GM19351 (cell line): ENCODE results near the gene SPATA16.
A peak's percentile ranks its signal among the peaks of the same experiment; 100 is the strongest.
"Not testable (repeated sequence)": the region's sequence is repeated elsewhere in the genome, so short reads cannot be mapped to it uniquely, and the experiment has no call there.

Experiments
- ATAC-seq: cut with Tn5 transposase; IDR thresholded peaks from one replicate; pipeline ENCODE4 v1.9.1; 2021; ENCODE audit warnings: mild to moderate bottlenecking, moderate library complexity; ENCODE audit not compliant: unreplicated experiment

SPATA16 gene

GRCh38 chr3:173064631-173065030 lies 76.4 kb downstream of the SPATA16 start:
- ATAC-seq = no peak

GRCh38 chr3:173058229-173058628 lies 82.8 kb downstream of the SPATA16 start:
- ATAC-seq = no peak

- peak; percentile 53 for ATAC-seq
These were observed 85.7 kb downstream of the SPATA16 start for GRCh38 chr3:173055228-173055933.

- no peak for ATAC-seq
These were observed 91.7 kb downstream of the SPATA16 start for GRCh38 chr3:173049360-173049759.

- ATAC-seq = no peak
These were observed 95.2 kb downstream of the SPATA16 start for GRCh38 chr3:173045770-173046382.

- ATAC-seq = no peak
These were observed 96.0 kb downstream of the SPATA16 start for GRCh38 chr3:173044998-173045397.

- ATAC-seq = no peak
These were observed 97.3 kb downstream of the SPATA16 start for GRCh38 chr3:173043757-173044156.

- no peak for ATAC-seq
These were observed 102.6 kb downstream of the SPATA16 start for GRCh38 chr3:173038484-173038871.

- ATAC-seq = no peak
These were observed 103.1 kb downstream of the SPATA16 start for GRCh38 chr3:173037840-173038483.

GRCh38 chr3:173030273-173030672 lies 110.8 kb downstream of the SPATA16 start:
- ATAC-seq = no peak

GRCh38 chr3:173028351-173028750 lies 112.7 kb downstream of the SPATA16 start:
- ATAC-seq = no peak

- ATAC-seq = no peak
These were observed 113.6 kb downstream of the SPATA16 start for GRCh38 chr3:173027429-173027828.

- no peak for ATAC-seq
These were observed 115.1 kb downstream of the SPATA16 start for GRCh38 chr3:173025941-173026340.

- no peak for ATAC-seq
These were observed 119.4 kb downstream of the SPATA16 start for GRCh38 chr3:173021547-173022185.

GRCh38 chr3:173020128-173020527 lies 120.9 kb downstream of the SPATA16 start:
- not testable (repeated sequence) for ATAC-seq

GRCh38 chr3:173019378-173019777 lies 121.7 kb downstream of the SPATA16 start:
- no peak for ATAC-seq

- ATAC-seq = no peak
These were observed 122.3 kb downstream of the SPATA16 start for GRCh38 chr3:173018758-173019157.

GRCh38 chr3:173013219-173013832 lies 127.7 kb downstream of the SPATA16 start:
- no peak for ATAC-seq

- ATAC-seq = no peak
These were observed 131.6 kb downstream of the SPATA16 start for GRCh38 chr3:173009410-173009809.

- no peak for ATAC-seq
These were observed 132.1 kb downstream of the SPATA16 start for GRCh38 chr3:173008978-173009377.

- ATAC-seq = no peak
These were observed 133.8 kb downstream of the SPATA16 start for GRCh38 chr3:173007079-173007723.
